ENCODE data around the gene HSPA4. TPM values are rescaled to one million over a fixed set of nuclear protein-coding genes. Genes with fewer than 3 reads are reported as not detected.
"Not testable (repeated sequence)": the region's sequence is repeated elsewhere in the genome, so short reads cannot be mapped to it uniquely, and the experiment has no call there.

Gene HSPA4
- total and polyA plus RNA-seq, 2 of the 13 experiments (the other 11 are each of a cell fraction or from before 2014, with no cell fraction given), result 36.6 to 231 TPM

- TF ChIP-seq, protein P1, sequence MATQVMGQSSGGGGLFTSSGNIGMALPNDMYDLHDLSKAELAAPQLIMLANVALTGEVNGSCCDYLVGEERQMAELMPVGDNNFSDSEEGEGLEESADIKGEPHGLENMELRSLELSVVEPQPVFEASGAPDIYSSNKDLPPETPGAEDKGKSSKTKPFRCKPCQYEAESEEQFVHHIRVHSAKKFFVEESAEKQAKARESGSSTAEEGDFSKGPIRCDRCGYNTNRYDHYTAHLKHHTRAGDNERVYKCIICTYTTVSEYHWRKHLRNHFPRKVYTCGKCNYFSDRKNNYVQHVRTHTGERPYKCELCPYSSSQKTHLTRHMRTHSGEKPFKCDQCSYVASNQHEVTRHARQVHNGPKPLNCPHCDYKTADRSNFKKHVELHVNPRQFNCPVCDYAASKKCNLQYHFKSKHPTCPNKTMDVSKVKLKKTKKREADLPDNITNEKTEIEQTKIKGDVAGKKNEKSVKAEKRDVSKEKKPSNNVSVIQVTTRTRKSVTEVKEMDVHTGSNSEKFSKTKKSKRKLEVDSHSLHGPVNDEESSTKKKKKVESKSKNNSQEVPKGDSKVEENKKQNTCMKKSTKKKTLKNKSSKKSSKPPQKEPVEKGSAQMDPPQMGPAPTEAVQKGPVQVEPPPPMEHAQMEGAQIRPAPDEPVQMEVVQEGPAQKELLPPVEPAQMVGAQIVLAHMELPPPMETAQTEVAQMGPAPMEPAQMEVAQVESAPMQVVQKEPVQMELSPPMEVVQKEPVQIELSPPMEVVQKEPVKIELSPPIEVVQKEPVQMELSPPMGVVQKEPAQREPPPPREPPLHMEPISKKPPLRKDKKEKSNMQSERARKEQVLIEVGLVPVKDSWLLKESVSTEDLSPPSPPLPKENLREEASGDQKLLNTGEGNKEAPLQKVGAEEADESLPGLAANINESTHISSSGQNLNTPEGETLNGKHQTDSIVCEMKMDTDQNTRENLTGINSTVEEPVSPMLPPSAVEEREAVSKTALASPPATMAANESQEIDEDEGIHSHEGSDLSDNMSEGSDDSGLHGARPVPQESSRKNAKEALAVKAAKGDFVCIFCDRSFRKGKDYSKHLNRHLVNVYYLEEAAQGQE (IDR thresholded peaks at IDR 0.05; ENCODE audit: borderline replicate concordance in 1 of 2, low read depth in 1 of 2, low read length in 2 of 2), result no peak
- TF ChIP-seq ZNF12 (CRISPR knock-in tag; IDR thresholded peaks at IDR 0.05) (no peak), ZNF235 (CRISPR knock-in tag; IDR thresholded peaks at IDR 0.05; ENCODE audit: borderline replicate concordance) (no peak)
Observed at GRCh38 chr5:133083901-133084300, 32.1 kb downstream of the HSPA4 start (continued).

GRCh38 chr5:133085171-133085570 lies 33.4 kb downstream of the HSPA4 start:
- H4K20me1 ChIP-seq (ENCODE audit: insufficient read depth, low read length); DNase-seq (ENCODE audit: low spot score); H3K4me1 ChIP-seq (ENCODE audit: insufficient read depth, low read length); H3K9me3 ChIP-seq (ENCODE audit: low read length); ATAC-seq; FAIRE-seq; H3K9ac ChIP-seq (ENCODE audit: insufficient read depth, low read depth, low read length); H3K4me3 ChIP-seq (replicated peaks in 1 of 3; ENCODE audit: insufficient read depth in 1 of 3, low read depth in 2 of 3, low read length in 3 of 3); H2AFZ ChIP-seq (ENCODE audit: low read length); POLR2A ChIA-PET; H3K27me3 ChIP-seq (ENCODE audit: control insufficient read depth in 1 of 2, insufficient read depth in 2 of 2, low read length in 2 of 2); H3K4me2 ChIP-seq (ENCODE audit: low read depth, low read length); BruUV-seq (replicated peaks); CTCF ChIA-PET (ENCODE audit: low intra/inter-chr PET ratio, low total read pairs); H3K27ac ChIP-seq (ENCODE audit: extremely low read length, insufficient read depth, low read length); intact Hi-C loops (cut with micrococcal nuclease; ENCODE audit: unreplicated experiment): not testable (repeated sequence)
- in situ Hi-C loops (cut with HindIII; ENCODE audit: extremely low pct_ligation_motif_present, low pct_unique_long_range_greater_than_20kb), result loop anchor here (10.0 kb wide), 1 partner anchor 130 kb away; no protein-coding TSS in a partner anchor
- H3K36me3 ChIP-seq (replicated peaks in 1 of 2; ENCODE audit: control insufficient read depth in 1 of 2, insufficient read depth in 2 of 2, low read length in 2 of 2), result peaks cover 18 to 80% of the 10 kb centered on the region in 2 experiments
- H3K79me2 ChIP-seq (ENCODE audit: insufficient read depth, low read length), result peaks cover 32% of the 10 kb centered on the region
- 94% methylated on average over 6 of the region's 6 CpGs for WGBS (ENCODE audit: low lambda C conversion rate)
